Esophagus muscularis mucosa (tissue), 4 donors: Measurements from ENCODE around the gene TMEM63B.

Experiments used
- EP300 ChIP-seq: sonication (generic); formaldehyde crosslinking; IDR thresholded peaks from one replicate; pipeline ENCODE4 v1.6.1; 2017; ENCODE audit warnings: antibody characterized with exemption
- POLR2A ChIP-seq: fragments of 450-650 bp; IDR thresholded peaks from one replicate; pipeline ENCODE4 v1.6.1; 2017; ENCODE audit warnings: antibody characterized with exemption, moderate library complexity, mild to moderate bottlenecking, low read depth
- POLR2AphosphoS5 ChIP-seq, 2 donors: sonication (generic); formaldehyde crosslinking; IDR thresholded peaks; one replicate each; pipeline ENCODE4 v1.6.1; 2017; ENCODE audit warnings: antibody characterized with exemption in 2 of 2
- TF ChIP-seq, protein P1 (sequence below), 3 experiments: fragments of 200-600 bp in 2 of 3; fragments of 450-650 bp in 1 of 3; sonication (generic) in 2 of 3; IDR thresholded peaks; one replicate each; pipeline ENCODE4 v1.5.1; 2017 to 2019; ENCODE audit warnings: antibody characterized with exemption in 3 of 3, mild to moderate bottlenecking in 2 of 3, moderate library complexity in 1 of 3

GRCh38 chr6:44097782-44098317 lies 29.5 kb upstream of the TMEM63B start:
- TF ChIP-seq, protein P1, sequence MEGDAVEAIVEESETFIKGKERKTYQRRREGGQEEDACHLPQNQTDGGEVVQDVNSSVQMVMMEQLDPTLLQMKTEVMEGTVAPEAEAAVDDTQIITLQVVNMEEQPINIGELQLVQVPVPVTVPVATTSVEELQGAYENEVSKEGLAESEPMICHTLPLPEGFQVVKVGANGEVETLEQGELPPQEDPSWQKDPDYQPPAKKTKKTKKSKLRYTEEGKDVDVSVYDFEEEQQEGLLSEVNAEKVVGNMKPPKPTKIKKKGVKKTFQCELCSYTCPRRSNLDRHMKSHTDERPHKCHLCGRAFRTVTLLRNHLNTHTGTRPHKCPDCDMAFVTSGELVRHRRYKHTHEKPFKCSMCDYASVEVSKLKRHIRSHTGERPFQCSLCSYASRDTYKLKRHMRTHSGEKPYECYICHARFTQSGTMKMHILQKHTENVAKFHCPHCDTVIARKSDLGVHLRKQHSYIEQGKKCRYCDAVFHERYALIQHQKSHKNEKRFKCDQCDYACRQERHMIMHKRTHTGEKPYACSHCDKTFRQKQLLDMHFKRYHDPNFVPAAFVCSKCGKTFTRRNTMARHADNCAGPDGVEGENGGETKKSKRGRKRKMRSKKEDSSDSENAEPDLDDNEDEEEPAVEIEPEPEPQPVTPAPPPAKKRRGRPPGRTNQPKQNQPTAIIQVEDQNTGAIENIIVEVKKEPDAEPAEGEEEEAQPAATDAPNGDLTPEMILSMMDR (IDR thresholded peaks at IDR 0.05) = no peak
- TF ChIP-seq POLR2A = no peak
- TF ChIP-seq POLR2AphosphoS5 (IDR thresholded peaks at IDR 0.05) = no peak
- TF ChIP-seq EP300 = no peak
